Sigmoid colon (tissue), 7 donors: Measurements from ENCODE around the gene RGS7. TPM values are rescaled to one million over a fixed set of nuclear protein-coding genes. Genes with fewer than 3 reads are reported as not detected.

Experiments used
- DNase-seq: peaks from one replicate; pipeline ENCODE4 v3.0.0-alpha.2; 2019
- H3K27ac ChIP-seq, 4 donors: fragments of 200-600 bp; sonication (generic); one replicate each; pipeline ENCODE4 v1.5.1; 2016 to 2019; ENCODE audit warnings: mild to moderate bottlenecking in 1 of 4
- H3K27me3 ChIP-seq, 3 donors: fragments of 200-600 bp; sonication (generic); one replicate each; pipeline ENCODE4 v1.5.1; 2019; ENCODE audit warnings: mild to moderate bottlenecking in 1 of 3
- H3K36me3 ChIP-seq, 4 donors: fragments of 200-600 bp; sonication (generic); one replicate each; pipeline ENCODE4 v1.5.1; 2016 to 2019
- H3K4me1 ChIP-seq, 4 donors: fragments of 200-600 bp; sonication (generic); one replicate each; pipeline ENCODE4 v1.5.1; 2017 to 2019
- H3K4me3 ChIP-seq, 4 donors: fragments of 200-600 bp; sonication (generic); one replicate each; pipeline ENCODE4 v1.5.1; 2017 to 2019; ENCODE audit warnings: mild to moderate bottlenecking in 2 of 4, moderate library complexity in 1 of 4
- H3K9me3 ChIP-seq, 4 donors: fragments of 200-600 bp in 3 of 4; sonication (generic) in 3 of 4; one replicate each; pipeline versions ENCODE4 v1.5.1 to v1.6.1; 2013 to 2019
- EP300 ChIP-seq, 4 donors: sonication (generic); formaldehyde crosslinking; IDR thresholded peaks; one replicate each; pipeline ENCODE4 v1.6.1; 2017; ENCODE audit warnings: antibody characterized with exemption in 4 of 4
- POLR2A ChIP-seq, 2 donors: fragments of 450-650 bp; IDR thresholded peaks; one replicate each; pipeline ENCODE4 v1.6.1; 2016; ENCODE audit warnings: antibody characterized with exemption in 2 of 2, mild to moderate bottlenecking in 2 of 2, moderate library complexity in 2 of 2
- POLR2AphosphoS5 ChIP-seq, 4 donors: sonication (generic); formaldehyde crosslinking; IDR thresholded peaks; one replicate each; pipeline ENCODE4 v1.6.1; 2017; ENCODE audit warnings: antibody characterized with exemption in 4 of 4
- WGBS, 2 donors: extraction: QIAGEN DNeasy Blood & Tissue Kit; methylation state at CpG; one replicate each; pipeline ENCODE4 v1.1.7; 2013; 5-methylcytosine and 5-hydroxymethylcytosine counted together
- intact Hi-C: fragments of 100-400 bp; cut with DNase I; formaldehyde crosslinking; loops from one replicate; pipeline ENCODE4 v1.15.1; 2023
- polyA plus RNA-seq, 3 donors: library from polyadenylated mRNA; stranded (reverse); fragments of 200-250 nt; gene quantifications; one replicate each; pipeline ENCODE4 v1.2.3, GENCODE V29; 2013
- total RNA-seq, 4 donors: library from RNA; depleted of rRNA; stranded (reverse); fragments of >200 nt; gene quantifications; one replicate each; pipeline ENCODE4 v1.1.0, GENCODE V29; 2016
- TF ChIP-seq, protein P1 (sequence below), 4 experiments: fragments of 450-650 bp in 3 of 4; fragments of 200-600 bp in 1 of 4; IDR thresholded peaks; one replicate each; pipeline ENCODE4 v1.5.1; 2016 to 2019; ENCODE audit warnings: antibody characterized with exemption in 4 of 4, mild to moderate bottlenecking in 3 of 4, moderate library complexity in 2 of 4
- donor health status: healthy with polysubstance abuse.
- donor health status: Bipolar disorder and iron deficiency.
- donor health status: healthy.

The RGS7 gene
- total and polyA plus RNA-seq, 7 donors, result 0.10 to 1.8 (median 0.33) TPM; not detected in 4

DNA sequence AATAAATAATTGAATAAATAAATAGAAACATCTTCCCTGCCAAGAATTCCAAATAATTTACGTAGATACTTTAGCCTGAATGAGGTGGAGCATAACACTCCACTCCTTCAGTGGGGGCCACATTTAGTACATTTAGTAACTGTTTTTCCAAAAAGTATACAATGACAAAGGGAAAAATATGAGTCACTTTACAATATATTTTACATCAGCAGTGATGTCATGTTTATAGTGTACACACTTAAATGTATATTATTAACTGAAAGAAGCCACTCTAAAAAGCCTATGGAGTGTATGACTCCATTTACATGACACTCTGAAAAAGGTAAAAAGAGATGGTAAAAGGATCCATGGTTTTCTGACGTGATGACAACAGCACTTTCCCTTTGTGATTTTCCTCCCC, 400.6 kb downstream of the RGS7 start:
- no peaks in the 10 kb centered on the region for H3K4me1 ChIP-seq
- no peak overlapping the region for H3K27ac ChIP-seq
- no peaks in the 10 kb centered on the region for H3K36me3 ChIP-seq
- intact Hi-C loops, result no loop called here
- H3K9me3 ChIP-seq, result no peaks in the 10 kb centered on the region
- DNase-seq, result no peak
- H3K27me3 ChIP-seq, result no peaks in the 10 kb centered on the region
- 78 to 87% methylated on average over 2 of the region's 2 CpGs for WGBS, 2 donors
- H3K4me3 ChIP-seq, result no peak overlapping the region
- no peak for TF ChIP-seq POLR2AphosphoS5 (IDR thresholded peaks at IDR 0.05)
- no peak for TF ChIP-seq POLR2A (IDR thresholded peaks at IDR 0.05)

DNA sequence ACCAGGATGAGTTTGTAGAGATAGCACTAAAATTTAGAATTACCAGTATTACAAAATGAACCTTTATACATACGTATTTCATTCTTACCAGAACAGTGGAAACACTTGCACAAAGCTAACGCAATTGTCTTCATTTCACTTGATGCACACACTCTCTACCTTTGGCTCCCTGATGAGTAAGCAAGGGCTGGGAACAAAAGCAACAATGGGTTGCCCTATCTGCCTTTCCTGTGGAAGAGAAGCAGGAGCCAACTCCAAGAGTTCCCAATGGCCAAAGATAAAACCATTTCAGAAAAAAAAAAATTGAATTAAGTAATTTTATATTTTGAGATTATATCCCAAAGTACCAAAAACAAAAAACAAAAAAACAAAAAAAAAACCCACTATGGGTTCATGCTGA, 401.0 kb downstream of the RGS7 start:
- intact Hi-C loops, result no loop called here
- 45 to 47% methylated on average over 2 of the region's 2 CpGs for WGBS, 2 donors

DNA sequence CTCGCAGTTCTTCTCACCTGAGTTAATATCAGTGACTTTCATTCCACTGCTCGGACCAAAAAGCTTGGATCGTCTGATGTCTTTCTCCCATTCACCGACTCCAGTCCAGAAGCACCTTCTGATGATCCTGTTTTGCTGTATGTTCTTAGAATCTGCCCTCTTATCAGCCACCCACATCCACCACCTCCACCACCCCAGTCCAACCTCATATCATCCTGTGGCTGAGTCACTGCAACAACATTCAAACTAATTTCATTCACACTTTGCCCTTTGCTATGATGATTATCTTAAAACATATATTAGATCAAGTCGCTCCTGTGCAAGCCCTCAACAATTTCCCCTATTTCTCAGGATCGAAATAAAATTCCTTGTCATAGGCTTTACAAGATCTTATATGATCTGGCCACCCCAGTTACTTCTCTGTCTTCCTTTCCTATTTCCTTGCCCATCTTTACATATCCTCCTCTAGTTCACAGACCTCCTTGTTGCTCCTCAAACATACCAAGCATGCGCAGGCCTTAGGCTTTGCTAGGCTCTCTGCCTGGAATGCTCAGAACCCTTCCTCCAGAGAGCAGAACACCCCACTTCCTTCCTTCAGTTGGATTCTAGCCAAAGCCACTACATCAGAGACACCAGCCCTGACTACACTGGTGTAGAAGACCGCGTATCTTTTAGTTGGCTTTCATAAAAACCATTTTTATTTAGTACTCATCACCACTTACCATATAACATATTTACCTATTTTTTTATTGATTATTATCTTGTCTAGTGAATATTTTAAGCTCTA, 409.4 kb downstream of the RGS7 start:
- no peaks in the 10 kb centered on the region for H3K9me3 ChIP-seq
- H3K27me3 ChIP-seq, result no peaks in the 10 kb centered on the region
- 84 to 89% methylated on average over 9 of the region's 9 CpGs for WGBS, 2 donors
- no peaks in the 10 kb centered on the region for H3K36me3 ChIP-seq
- no peaks in the 10 kb centered on the region for H3K4me1 ChIP-seq
- DNase-seq, result no peak
- intact Hi-C loops, result loop anchor here (5.0 kb wide), 1 partner anchor 215 kb away; no protein-coding TSS in a partner anchor
- no peak for TF ChIP-seq POLR2AphosphoS5 (IDR thresholded peaks at IDR 0.05)
- no peak for TF ChIP-seq EP300 (IDR thresholded peaks at IDR 0.05)
- TF ChIP-seq POLR2A (IDR thresholded peaks at IDR 0.05), result no peak
- TF ChIP-seq, protein P1, sequence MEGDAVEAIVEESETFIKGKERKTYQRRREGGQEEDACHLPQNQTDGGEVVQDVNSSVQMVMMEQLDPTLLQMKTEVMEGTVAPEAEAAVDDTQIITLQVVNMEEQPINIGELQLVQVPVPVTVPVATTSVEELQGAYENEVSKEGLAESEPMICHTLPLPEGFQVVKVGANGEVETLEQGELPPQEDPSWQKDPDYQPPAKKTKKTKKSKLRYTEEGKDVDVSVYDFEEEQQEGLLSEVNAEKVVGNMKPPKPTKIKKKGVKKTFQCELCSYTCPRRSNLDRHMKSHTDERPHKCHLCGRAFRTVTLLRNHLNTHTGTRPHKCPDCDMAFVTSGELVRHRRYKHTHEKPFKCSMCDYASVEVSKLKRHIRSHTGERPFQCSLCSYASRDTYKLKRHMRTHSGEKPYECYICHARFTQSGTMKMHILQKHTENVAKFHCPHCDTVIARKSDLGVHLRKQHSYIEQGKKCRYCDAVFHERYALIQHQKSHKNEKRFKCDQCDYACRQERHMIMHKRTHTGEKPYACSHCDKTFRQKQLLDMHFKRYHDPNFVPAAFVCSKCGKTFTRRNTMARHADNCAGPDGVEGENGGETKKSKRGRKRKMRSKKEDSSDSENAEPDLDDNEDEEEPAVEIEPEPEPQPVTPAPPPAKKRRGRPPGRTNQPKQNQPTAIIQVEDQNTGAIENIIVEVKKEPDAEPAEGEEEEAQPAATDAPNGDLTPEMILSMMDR (IDR thresholded peaks at IDR 0.05), result no peak
- no peak overlapping the region for H3K27ac ChIP-seq
- H3K4me3 ChIP-seq, result no peak overlapping the region

More for the DNA sequence above, 401.0 kb downstream of the RGS7 start:
- TF ChIP-seq EP300 (IDR thresholded peaks at IDR 0.05) (no peak), POLR2A (IDR thresholded peaks at IDR 0.05) (no peak), POLR2AphosphoS5 (IDR thresholded peaks at IDR 0.05) (no peak)
- TF ChIP-seq, protein P1 (IDR thresholded peaks at IDR 0.05), result no peak
- no peaks in the 10 kb centered on the region for H3K4me1 ChIP-seq
- no peaks in the 10 kb centered on the region for H3K9me3 ChIP-seq
- no peak overlapping the region for H3K27ac ChIP-seq
- H3K27me3 ChIP-seq, result no peaks in the 10 kb centered on the region
- no peaks in the 10 kb centered on the region for H3K36me3 ChIP-seq
- no peak for DNase-seq
- no peak overlapping the region for H3K4me3 ChIP-seq

DNA sequence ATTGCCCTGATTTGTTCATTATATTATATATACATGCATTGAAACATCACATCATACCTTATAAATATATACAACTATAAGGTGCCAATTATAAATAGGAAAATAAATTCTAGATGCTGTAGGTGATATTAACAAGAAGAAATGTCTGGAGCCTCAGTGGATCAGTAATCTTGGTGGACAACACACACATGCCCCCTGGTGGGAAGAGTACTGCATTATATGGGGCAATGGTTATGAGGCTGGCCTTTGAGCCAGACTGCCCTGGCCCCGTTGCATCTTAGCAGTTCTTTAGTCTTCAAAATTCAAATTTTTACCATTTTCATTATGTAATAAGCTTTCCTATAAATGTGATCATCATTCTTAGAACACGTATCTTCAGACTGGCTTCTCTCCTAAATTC, 410.1 kb downstream of the RGS7 start:
- no peak overlapping the region for H3K27ac ChIP-seq
- WGBS, 2 donors, result 39 to 78% methylated on average over 2 of the region's 2 CpGs
- TF ChIP-seq POLR2AphosphoS5 (IDR thresholded peaks at IDR 0.05), result no peak
- TF ChIP-seq, protein P1 (IDR thresholded peaks at IDR 0.05), result peak in 3 of 4 experiments; percentile 19 to 51 (median 38)
- no peaks in the 10 kb centered on the region for H3K27me3 ChIP-seq
- H3K4me1 ChIP-seq, result no peaks in the 10 kb centered on the region
- intact Hi-C loops, result loop anchor here (5.0 kb wide), 1 partner anchor 215 kb away; no protein-coding TSS in a partner anchor
- H3K36me3 ChIP-seq, result no peaks in the 10 kb centered on the region
- H3K4me3 ChIP-seq, result no peak overlapping the region
- H3K9me3 ChIP-seq, result no peaks in the 10 kb centered on the region
- DNase-seq, result no peak

DNA sequence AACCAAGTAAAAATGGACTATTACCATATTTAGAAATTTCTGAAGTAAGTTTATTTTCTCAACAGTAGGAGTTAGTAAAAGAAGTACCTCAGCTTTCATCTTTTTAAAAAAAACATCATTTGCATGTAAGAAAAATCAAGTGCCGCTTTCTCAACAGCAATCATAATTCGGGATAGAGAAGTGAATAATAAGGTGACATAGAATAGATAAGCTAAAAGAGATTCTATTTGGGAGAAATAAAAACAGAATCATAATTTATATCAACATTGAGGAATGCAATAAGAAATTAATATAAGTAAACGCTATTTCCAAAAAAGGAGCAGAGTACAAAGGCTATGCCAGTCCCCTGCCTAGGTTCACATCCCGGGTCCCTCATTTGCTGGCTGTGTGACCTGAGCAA, 414.1 kb downstream of the RGS7 start:
- TF ChIP-seq POLR2AphosphoS5 (IDR thresholded peaks at IDR 0.05) (no peak), EP300 (IDR thresholded peaks at IDR 0.05) (no peak)
- TF ChIP-seq, protein P1 (IDR thresholded peaks at IDR 0.05), result no peak
- WGBS, 2 donors, result 92 to 95% methylated on average over 4 of the region's 4 CpGs
- Histone ChIP-seq H3K9me3 (no peaks in the 10 kb centered on the region), H3K27me3 (no peaks in the 10 kb centered on the region), H3K4me3 (no peak overlapping the region), H3K36me3 (no peaks in the 10 kb centered on the region), H3K4me1 (no peaks in the 10 kb centered on the region), H3K27ac (no peak overlapping the region)
- intact Hi-C loops, result no loop called here
- no peak for DNase-seq
